CD14-positive monocyte (primary cell): ENCODE measurements around the gene USB1. TPM values are rescaled to one million over a fixed set of nuclear protein-coding genes. Genes with fewer than 3 reads are reported as not detected.

ENCODE experiments used
- DNase-seq, 3 donors: peaks; one replicate each; pipeline ENCODE4 v3.0.0-alpha.2; 2011 to 2022
- H2AFZ ChIP-seq: 2 replicates; pipeline ENCODE4 v1.6.0; 2012; ENCODE audit warnings: mild to moderate bottlenecking, low read depth, low read length, inconsistent platforms; ENCODE audit not compliant: insufficient read depth, poor library complexity, severe bottlenecking
- H3K27ac ChIP-seq, 2 donors: 1 replicate in 1 of 2; 2 replicates in 1 of 2; pipeline ENCODE4 v1.5.1; 2012 to 2013; ENCODE audit warnings: low read length in 2 of 2, control low read depth in 1 of 2, inconsistent platforms in 1 of 2, low read depth in 1 of 2, mild to moderate bottlenecking in 1 of 2
- H3K27me3 ChIP-seq, 2 donors: one replicate each; pipeline versions ENCODE4 v1.6.0 to v1.6.1; 2011 to 2013; ENCODE audit warnings: low read length in 2 of 2; ENCODE audit not compliant: control insufficient read depth in 2 of 2, insufficient read depth in 2 of 2
- H3K36me3 ChIP-seq, 2 donors: replicated peaks in 1 of 2; 1 replicate in 1 of 2; 2 replicates in 1 of 2; pipeline versions ENCODE4 v1.5.1 to v1.6.1; 2012 to 2013; ENCODE audit warnings: low read length in 2 of 2, control low read depth in 1 of 2, inconsistent platforms in 1 of 2, mild to moderate bottlenecking in 1 of 2; ENCODE audit not compliant: insufficient read depth in 2 of 2, control insufficient read depth in 1 of 2
- H3K4me1 ChIP-seq, 2 donors: 1 replicate in 1 of 2; 2 replicates in 1 of 2; pipeline versions ENCODE4 v1.5.1 to v1.6.1; 2012 to 2013; ENCODE audit warnings: low read length in 2 of 2, control low read depth in 1 of 2, inconsistent platforms in 1 of 2, mild to moderate bottlenecking in 1 of 2, moderate library complexity in 1 of 2; ENCODE audit not compliant: insufficient read depth in 2 of 2, control insufficient read depth in 1 of 2
- H3K4me2 ChIP-seq: replicated peaks from 2 replicates; pipeline ENCODE3; 2012; ENCODE audit warnings: low read length, moderate library complexity, mild to moderate bottlenecking; ENCODE audit not compliant: poor library complexity, severe bottlenecking; ENCODE audit errors: extremely low read depth
- H3K4me3 ChIP-seq, 3 experiments: fragments of 200-600 bp in 1 of 3; sonication (generic) in 1 of 3; replicated peaks in 1 of 3; 1 replicate in 2 of 3; 2 replicates in 1 of 3; pipeline ENCODE4 v1.5.1; 2011 to 2013; ENCODE audit warnings: low read length in 3 of 3, mild to moderate bottlenecking in 3 of 3, control low read depth in 2 of 3, low read depth in 2 of 3, inconsistent platforms in 1 of 3, moderate library complexity in 1 of 3
- H3K79me2 ChIP-seq: 2 replicates; pipeline ENCODE4 v1.6.0; 2012; ENCODE audit warnings: mild to moderate bottlenecking, control low read depth, inconsistent platforms, low read length, moderate library complexity; ENCODE audit not compliant: insufficient read depth
- H3K9ac ChIP-seq: 2 replicates; pipeline ENCODE4 v1.6.0; 2017; ENCODE audit warnings: low read length, mild to moderate bottlenecking; ENCODE audit not compliant: insufficient read depth, poor library complexity, severe bottlenecking
- H3K9me3 ChIP-seq, 2 donors: replicated peaks in 1 of 2; 1 replicate in 1 of 2; 2 replicates in 1 of 2; pipeline versions ENCODE4 v1.5.1 to v1.6.1; 2012 to 2013; ENCODE audit warnings: low read length in 2 of 2, control low read depth in 1 of 2; ENCODE audit not compliant: control insufficient read depth in 1 of 2, insufficient read depth in 1 of 2
- H4K20me1 ChIP-seq: 2 replicates; pipeline ENCODE4 v1.6.0; 2012; ENCODE audit warnings: mild to moderate bottlenecking, low read length, control low read depth, moderate library complexity; ENCODE audit not compliant: insufficient read depth
- H3K27ac Mint-ChIP-seq, 7 donors: one replicate each; pipeline ENCODE4 v1.8.0; 2020; ENCODE audit warnings: mild to moderate bottlenecking in 7 of 7, mixed read lengths in 7 of 7, moderate library complexity in 6 of 7, inconsistent platforms in 2 of 7
- H3K27me3 Mint-ChIP-seq, 3 donors: one replicate each; pipeline ENCODE4 v1.8.0; 2021 to 2022; ENCODE audit warnings: low read depth in 3 of 3, mild to moderate bottlenecking in 3 of 3, mixed read lengths in 3 of 3, moderate library complexity in 3 of 3, inconsistent platforms in 1 of 3
- H3K36me3 Mint-ChIP-seq, 2 donors: one replicate each; pipeline ENCODE4 v1.8.0; 2020; ENCODE audit warnings: mixed read lengths in 2 of 2, inconsistent platforms in 1 of 2, mild to moderate bottlenecking in 1 of 2
- H3K4me1 Mint-ChIP-seq: one replicate; pipeline ENCODE4 v1.8.0; 2020; ENCODE audit warnings: mild to moderate bottlenecking, mixed read lengths
- H3K4me3 Mint-ChIP-seq, 2 donors: one replicate each; pipeline ENCODE4 v1.8.0; 2020; ENCODE audit warnings: mild to moderate bottlenecking in 2 of 2, mixed read lengths in 2 of 2, moderate library complexity in 1 of 2
- H3K9me3 Mint-ChIP-seq, 7 donors: one replicate each; pipeline ENCODE4 v1.8.0; 2020 to 2022; ENCODE audit warnings: mixed read lengths in 7 of 7, mild to moderate bottlenecking in 6 of 7, moderate library complexity in 6 of 7, inconsistent platforms in 2 of 7
- WGBS: methylation state at CpG from one replicate; pipeline ENCODE4 v1.1.5; 2013; ENCODE audit warnings: missing lambda C conversion rate; ENCODE audit not compliant: insufficient coverage; 5-methylcytosine and 5-hydroxymethylcytosine counted together
- intact Hi-C, 2 donors: fragments of 100-400 bp; cut with micrococcal nuclease; formaldehyde crosslinking; loops; one replicate each; pipeline versions ENCODE4 v1.15.0 to v1.15.1; 2023
- polyA plus RNA-seq, 3 donors: library from polyadenylated mRNA; depleted of rRNA in 1 of 3; unstranded in 2 of 3; stranded (reverse) in 1 of 3; fragments of 300-500 nt in 2 of 3; fragments of >200 nt in 1 of 3; fragmentation: Illumina TruSeq in 2 of 3; gene quantifications; 1 replicate in 2 of 3; 2 replicates in 1 of 3; pipeline ENCODE4 v1.2.3, GENCODE V29; 2012 to 2021
- TF ChIP-seq, protein P1 (sequence below): fragments of 200-600 bp; IDR thresholded peaks from one replicate; pipeline ENCODE4 v1.8.0; 2022; ENCODE audit warnings: antibody characterized with exemption, mild to moderate bottlenecking

Gene USB1
- polyA plus RNA-seq, 3 donors: 25.7 to 55.7 (median 44.4) TPM

DNA sequence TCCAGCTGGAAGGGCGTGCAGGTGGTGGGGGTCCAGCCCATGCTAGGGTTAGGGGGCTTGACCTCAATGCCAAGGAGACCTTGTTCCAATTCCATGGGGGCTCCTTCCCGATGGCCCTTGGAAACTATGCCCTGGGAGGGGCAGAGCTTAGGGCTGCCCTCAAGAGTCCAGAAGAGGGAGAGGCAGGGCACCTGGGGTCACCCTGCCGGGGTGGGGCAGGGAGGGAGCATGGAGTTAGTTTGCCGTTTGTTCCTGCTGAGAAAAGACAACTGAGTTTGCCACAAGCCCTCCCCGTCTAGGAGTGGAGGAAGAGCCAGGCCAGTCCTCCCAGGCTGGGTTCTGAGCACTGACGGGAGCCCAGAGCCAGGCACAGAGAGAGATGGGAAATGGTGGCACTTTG is 45.7 kb downstream of the USB1 start:
- Mint-ChIP-seq H3K9me3 (peaks cover 0 to 5% (median 0%) of the 10 kb centered on the region in 7 donors), H3K4me3 (no peak overlapping the region), H3K27me3 (peaks cover 3 to 4% (median 4%) of the 10 kb centered on the region in 3 donors), H3K4me1 (no peaks in the 10 kb centered on the region), H3K36me3 (no peaks in the 10 kb centered on the region), H3K27ac (no peak overlapping the region)
- DNase-seq: no peak
- 86% methylated on average over 5 of the region's 6 CpGs for WGBS
- intact Hi-C loops: no loop called here
- H2AFZ ChIP-seq: no peak overlapping the region
- TF ChIP-seq, protein P1, sequence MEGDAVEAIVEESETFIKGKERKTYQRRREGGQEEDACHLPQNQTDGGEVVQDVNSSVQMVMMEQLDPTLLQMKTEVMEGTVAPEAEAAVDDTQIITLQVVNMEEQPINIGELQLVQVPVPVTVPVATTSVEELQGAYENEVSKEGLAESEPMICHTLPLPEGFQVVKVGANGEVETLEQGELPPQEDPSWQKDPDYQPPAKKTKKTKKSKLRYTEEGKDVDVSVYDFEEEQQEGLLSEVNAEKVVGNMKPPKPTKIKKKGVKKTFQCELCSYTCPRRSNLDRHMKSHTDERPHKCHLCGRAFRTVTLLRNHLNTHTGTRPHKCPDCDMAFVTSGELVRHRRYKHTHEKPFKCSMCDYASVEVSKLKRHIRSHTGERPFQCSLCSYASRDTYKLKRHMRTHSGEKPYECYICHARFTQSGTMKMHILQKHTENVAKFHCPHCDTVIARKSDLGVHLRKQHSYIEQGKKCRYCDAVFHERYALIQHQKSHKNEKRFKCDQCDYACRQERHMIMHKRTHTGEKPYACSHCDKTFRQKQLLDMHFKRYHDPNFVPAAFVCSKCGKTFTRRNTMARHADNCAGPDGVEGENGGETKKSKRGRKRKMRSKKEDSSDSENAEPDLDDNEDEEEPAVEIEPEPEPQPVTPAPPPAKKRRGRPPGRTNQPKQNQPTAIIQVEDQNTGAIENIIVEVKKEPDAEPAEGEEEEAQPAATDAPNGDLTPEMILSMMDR: no peak
- H4K20me1 ChIP-seq: no peaks in the 10 kb centered on the region
- no peak overlapping the region for H3K4me3 ChIP-seq
- H3K79me2 ChIP-seq: no peaks in the 10 kb centered on the region
- H3K9me3 ChIP-seq: no peaks in the 10 kb centered on the region
- no peak overlapping the region for H3K9ac ChIP-seq
- no peaks in the 10 kb centered on the region for H3K27me3 ChIP-seq
- H3K4me1 ChIP-seq: no peaks in the 10 kb centered on the region
- no peak overlapping the region for H3K27ac ChIP-seq
- no peaks in the 10 kb centered on the region for H3K36me3 ChIP-seq
- no peak overlapping the region for H3K4me2 ChIP-seq

DNA sequence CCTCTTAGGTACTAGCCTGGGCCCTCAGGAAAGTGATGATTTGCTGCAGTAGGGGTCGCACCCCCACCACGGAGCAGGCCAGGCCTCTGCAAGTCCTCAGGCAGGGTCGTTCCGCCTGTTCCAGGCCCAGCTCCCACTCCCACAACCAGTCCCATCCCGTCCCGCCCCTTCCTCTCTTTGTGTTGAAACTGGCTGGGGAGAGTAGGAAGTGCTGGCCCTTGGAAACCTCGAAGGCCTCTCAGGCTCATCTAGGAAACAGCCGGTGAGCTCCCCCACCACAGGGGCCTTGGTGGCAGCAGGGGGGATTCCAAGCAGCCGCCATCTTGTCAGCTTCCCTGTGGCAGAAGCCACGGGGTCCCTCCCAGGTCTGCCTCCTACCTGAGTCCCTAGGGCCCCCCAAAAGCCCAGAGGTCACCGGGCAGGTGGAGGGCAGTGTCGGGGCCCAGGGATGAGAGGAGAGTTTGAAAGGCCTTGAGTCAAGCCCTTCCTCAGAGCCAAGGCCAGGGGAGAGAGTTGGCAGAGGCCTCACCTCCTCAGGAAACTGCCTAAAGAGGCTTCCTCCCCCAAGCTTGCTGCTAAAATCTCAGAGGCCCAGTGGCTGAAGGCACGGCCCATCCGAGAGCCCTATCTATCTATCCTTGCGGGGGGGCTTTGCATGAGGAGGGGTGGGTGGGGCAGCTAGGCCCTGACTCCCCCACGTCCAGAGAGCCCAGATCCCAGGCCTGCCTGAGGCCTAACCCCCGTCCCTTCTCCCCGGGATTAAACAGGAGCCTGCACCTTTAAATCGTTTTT is 46.5 kb downstream of the USB1 start:
- no peaks in the 10 kb centered on the region for H3K4me1 ChIP-seq
- WGBS: 80% methylated on average over 6 of the region's 19 CpGs

More for the DNA sequence above, 46.5 kb downstream of the USB1 start:
- H3K79me2 ChIP-seq: no peaks in the 10 kb centered on the region
- H3K9ac ChIP-seq: no peak overlapping the region
- H3K4me2 ChIP-seq: no peak overlapping the region
- H3K4me3 ChIP-seq: no peak overlapping the region
- no peak for DNase-seq
- peaks cover 0 to 5% (median 0%) of the 10 kb centered on the region in 7 donors for H3K9me3 Mint-ChIP-seq
- no peak overlapping the region for H3K4me3 Mint-ChIP-seq
- TF ChIP-seq, protein P1: no peak
- H3K36me3 Mint-ChIP-seq: no peaks in the 10 kb centered on the region
- no peaks in the 10 kb centered on the region for H3K36me3 ChIP-seq
- no peak overlapping the region for H3K27ac ChIP-seq
- no peaks in the 10 kb centered on the region for H3K4me1 Mint-ChIP-seq
- peak overlapping the region in 1 of 7 donors; percentile 8 for H3K27ac Mint-ChIP-seq
- H3K27me3 ChIP-seq: no peaks in the 10 kb centered on the region
- intact Hi-C loops: no loop called here
- no peaks in the 10 kb centered on the region for H4K20me1 ChIP-seq
- no peaks in the 10 kb centered on the region for H3K9me3 ChIP-seq
- no peak overlapping the region for H2AFZ ChIP-seq
- H3K27me3 Mint-ChIP-seq: peaks cover 3 to 4% (median 4%) of the 10 kb centered on the region in 3 donors
